SH-SY5Y (cell line): ENCODE data around the gene PDE6D.

Source experiments
- GATA2 ChIP-seq: IDR thresholded peaks from 2 replicates; pipeline ENCODE4 v1.6.1; 2011; ENCODE audit warnings: mild to moderate bottlenecking, low read depth, low read length
- GATA3 ChIP-seq: IDR thresholded peaks from 2 replicates; pipeline ENCODE4 v1.6.1; 2011; ENCODE audit warnings: low read depth, mild to moderate bottlenecking, low read length, moderate library complexity

DNA sequence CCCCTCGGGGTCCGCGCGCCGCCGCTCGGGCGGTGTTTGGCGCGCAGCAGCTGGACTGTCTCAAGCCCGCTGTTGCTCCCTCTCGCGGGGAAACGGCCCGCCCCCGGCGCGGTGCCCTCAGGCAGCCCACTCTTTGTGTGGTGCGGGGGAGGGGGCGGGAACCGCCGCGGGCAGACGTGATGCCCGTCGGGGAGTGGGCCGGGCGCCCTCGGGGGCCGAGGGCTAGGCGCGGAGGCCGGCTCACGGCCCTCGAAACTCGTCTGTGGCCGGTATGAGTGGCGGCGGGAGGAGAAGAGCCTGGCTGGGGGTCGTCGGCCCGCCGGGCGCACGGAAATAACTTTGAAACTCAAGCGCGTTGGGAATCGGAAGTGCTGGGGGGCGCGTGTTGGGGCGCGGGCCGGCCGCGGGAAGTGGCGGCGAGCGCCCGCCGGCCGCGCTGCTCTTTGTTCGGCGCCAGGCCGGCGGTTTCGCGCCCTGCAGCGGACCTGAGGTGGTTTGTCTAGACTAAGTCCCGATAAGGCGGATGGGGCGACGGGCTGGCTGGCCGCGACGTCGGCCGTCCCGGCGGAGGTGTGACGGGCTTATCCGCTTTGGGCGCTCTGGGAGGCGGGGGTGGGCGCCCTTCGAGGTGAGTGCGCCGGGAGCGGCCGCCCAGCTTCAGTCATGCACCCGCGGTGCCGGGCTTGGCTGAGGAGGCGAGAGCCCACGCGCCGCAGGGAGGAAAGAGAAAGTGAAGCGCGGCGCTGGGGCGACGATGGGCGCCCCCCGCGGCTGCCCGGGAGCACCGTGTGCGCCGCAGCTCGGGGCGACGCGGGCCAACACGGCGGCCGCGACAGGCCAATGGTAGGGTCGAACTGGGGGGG is 72.1 kb downstream of the PDE6D start:
- TF ChIP-seq GATA2 = no peak
- TF ChIP-seq GATA3 = no peak
